Measurements from ENCODE around the gene ZNF175.

Gene ZNF175

GRCh38 chr19:51570962-51571575 is at the start of gene ZNF175:
Gene ZNF175 (plus strand): TSS chr19:51571283. CDS start chr19:51573330, 2,047 bp downstream.
- peak; percentile 97 to 98 for DNase-seq

GRCh38 chr19:51521357-51521756 is 49.7 kb upstream of the ZNF175 start:
- DNase-seq: no peak

GRCh38 chr19:51521781-51522180 is 49.3 kb upstream of the ZNF175 start:
- no peak for DNase-seq

DNA sequence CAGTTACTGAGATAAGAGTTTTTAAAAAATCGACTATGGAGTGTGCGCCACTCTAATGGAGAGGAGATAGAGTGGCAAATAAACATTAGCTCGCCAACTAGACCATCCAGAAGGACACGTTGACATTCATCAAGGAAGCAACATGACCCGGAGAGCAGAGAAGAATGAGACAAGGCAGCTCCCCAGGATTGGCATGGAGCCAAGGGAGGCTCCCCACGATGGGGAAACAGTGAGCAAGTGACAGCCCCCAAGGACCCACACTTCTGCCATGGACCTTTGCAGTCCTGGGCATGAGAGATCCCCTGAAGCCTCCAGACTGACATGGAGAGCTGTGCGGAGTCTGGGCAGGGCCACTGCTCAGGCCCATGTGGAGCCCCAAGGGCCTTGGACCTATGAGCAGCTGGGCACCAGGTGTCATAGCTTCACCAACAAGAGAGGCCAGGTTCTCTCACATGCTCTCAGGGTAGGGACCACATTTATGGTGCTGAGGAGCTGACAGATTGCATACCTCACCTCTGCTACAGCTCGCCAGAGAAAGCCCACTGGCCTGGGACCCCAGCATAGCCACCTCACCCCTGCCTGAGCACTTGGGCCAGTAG is 46.3 kb upstream of the ZNF175 start:
- DNase-seq: no peak

DNA sequence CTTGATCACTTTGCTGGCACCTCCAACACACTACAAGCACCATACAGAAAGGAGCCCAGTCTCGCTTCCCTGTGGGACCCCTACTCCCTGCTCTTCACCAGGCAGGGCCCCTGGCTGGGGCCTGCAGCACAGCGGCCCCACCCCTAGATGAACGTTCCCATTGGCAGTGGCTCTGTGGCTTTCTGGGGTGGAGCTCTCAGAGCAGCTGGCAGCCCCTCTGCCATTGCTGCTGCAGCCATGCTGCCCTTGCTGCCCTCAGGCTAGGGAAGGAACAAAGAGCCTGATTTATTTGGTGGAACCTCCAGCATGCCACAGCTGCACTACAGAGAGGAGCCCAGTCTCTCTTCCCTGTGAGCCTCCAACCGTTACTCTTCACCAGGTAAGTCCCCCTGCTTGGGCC is 45.4 kb upstream of the ZNF175 start:
- no peak for DNase-seq

DNA sequence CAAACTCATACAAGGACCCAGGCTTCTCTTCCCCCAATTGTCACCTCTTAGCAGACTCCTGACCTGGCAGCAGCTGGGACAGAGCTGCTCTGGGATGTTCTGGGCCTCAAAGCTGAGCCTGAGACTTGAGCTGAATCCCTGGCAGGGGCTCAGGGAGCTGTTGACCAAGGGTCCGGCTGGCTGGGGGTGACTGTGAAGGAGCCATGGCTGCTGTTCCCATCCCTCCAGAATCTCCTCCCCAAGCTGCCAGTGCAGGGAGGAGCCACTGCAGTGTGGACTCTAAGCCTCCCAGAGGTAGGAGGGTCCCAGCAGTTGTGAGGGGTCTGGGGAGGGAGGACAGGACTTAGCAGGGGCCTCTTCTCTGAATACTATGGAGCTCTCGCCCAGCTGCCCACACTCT is 41.8 kb upstream of the ZNF175 start:
- no peak for DNase-seq

DNA sequence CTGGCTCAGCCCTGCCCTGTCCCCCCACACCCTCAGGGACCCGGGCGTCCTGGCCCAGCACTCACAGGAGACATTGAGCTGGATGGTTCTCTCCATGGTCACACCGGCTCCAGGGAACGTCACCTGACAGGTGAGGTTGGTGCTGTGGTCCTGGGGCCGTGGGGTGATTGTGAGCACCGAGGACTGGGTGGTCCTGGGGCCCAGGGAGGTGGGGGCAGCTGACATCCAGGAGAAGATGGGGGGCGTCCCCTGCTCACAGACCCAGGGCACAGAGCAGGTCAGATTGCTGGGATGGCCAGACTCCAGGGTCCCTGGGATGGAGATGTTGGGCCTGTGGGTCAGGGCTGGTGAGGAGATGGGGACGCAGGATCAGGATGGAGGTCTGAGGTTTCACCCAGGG is 40.5 kb upstream of the ZNF175 start:
- no peak for DNase-seq

- DNase-seq: no peak
Measured at GRCh38 chr19:51531349-51532315, 39.5 kb upstream of the ZNF175 start, which contains the start of gene SIGLEC6. Gene SIGLEC6 (minus strand): TSS chr19:51531670. CDS start chr19:51531648, 22 bp downstream.

DNA sequence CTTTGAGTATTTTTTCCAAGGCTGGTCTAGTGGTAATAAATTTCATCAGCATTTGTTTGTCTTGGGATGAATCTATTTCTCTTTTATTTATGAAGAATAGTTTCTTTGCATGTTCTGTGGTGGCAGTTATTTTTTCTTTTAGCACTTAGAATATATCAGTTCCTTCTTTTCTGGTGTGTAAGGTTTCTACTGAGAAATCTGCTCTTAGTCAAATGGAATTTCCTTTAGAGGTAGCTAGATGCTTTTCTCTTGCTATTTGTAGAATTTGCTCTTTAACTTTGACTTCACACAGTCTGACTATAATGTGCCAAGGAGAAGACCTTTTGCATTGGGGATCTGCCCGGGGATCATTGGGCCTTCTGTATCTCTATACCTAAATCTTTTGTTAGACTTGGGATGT is 35.5 kb upstream of the ZNF175 start:
- DNase-seq: no peak

- no peak for DNase-seq
Measured at GRCh38 chr19:51539821-51540366, 31.2 kb upstream of the ZNF175 start.

DNA sequence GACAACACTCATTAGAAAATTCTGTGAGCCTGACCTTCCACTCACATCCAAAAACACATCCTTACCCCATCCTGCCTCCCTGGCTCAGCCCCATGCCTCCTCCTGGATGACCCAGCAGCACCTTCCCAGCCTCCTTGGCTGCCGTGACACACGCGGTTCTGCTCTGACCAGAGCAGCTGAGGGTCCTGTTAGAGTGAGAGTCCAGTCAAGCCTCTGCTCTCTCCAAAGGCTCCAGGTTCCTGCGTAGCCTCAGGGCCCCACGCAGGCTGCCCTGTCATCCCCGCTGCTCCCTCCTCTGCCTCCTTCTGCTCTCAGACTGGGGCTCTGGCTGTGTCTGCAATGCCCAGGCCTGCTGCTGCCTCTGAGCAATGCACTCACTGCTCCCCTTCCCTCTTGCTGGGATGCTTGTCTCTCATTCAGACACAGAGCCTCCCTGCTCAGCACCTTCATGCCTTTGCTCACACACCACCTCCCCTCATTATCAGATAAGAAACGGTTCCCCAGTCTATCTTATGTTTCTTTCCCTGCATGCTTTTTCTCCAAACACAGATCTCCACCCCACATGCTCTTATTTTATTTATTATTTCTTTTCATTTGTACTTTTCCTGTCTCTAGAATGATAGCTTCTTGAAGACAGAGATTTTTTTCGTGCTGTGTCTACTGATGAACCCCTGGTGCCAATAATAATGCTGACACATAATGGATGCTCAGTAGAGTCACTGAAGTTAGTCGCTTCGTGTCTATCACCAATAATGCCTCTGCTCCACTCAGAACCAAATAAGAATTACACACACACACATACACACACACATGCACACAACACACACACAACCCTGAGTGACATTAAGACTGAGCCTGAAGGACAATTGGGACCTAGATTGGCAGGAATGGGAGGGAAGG is 29.4 kb upstream of the ZNF175 start:
- DNase-seq: no peak

- no peak for DNase-seq
Measured at GRCh38 chr19:51542699-51543098, 28.4 kb upstream of the ZNF175 start.

DNA sequence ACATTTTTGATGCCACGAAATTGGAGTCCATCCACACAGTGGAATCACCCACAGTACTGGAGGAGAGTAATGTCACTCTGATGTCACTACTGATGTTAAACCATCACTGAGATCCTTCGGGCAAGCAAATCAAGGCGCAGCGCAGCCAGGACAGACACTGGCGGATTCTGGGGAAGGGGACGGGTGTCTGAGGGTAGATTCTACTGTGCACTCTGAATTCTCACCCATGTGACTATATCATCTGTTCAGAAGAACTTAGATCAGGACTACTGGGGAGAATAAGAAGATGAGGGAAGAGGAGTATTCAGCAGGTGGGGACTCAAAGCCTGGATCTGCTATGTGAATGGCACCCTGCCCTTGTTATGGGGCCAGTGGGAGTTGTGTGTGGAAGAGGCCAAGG is 27.0 kb upstream of the ZNF175 start:
- DNase-seq: no peak

GRCh38 chr19:51546107-51546649 is 24.9 kb upstream of the ZNF175 start:
- DNase-seq: no peak

GRCh38 chr19:51546650-51547396 is 24.3 kb upstream of the ZNF175 start:
- no peak for DNase-seq

GRCh38 chr19:51547397-51548212 is 23.5 kb upstream of the ZNF175 start:
- no peak for DNase-seq

DNA sequence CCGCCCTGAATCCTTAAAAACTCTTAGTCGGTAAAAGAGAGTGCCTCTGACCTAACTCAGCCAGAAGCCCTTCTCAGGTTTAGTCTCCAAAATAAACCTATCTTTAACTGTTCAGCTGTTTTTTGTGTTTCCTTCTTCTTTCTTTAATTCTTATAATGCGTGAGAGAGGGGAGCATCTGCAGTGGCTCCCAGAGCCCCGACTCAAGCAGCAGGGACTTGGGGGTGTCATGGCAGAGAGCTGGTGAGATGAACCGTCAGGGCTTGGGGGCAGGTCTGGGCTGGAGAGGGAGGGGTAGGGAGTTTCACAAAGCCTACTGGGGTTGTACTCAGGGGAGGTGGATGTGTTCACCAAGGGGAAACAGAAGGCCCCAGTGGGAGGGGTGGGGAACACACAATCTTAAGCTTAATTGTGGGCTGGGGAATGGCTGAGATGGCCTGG is 22.9 kb upstream of the ZNF175 start:
- DNase-seq: no peak

- DNase-seq: no peak
Measured at GRCh38 chr19:51548891-51549305, 22.2 kb upstream of the ZNF175 start.

GRCh38 chr19:51549533-51550324 is 21.4 kb upstream of the ZNF175 start:
- no peak for DNase-seq

Data from NCI-H1930 (cell line).